NT2/D1 (cell line): Measurements from ENCODE around the gene C9orf78.

Source experiments
- SUZ12 ChIP-seq: IDR thresholded peaks from 2 replicates; pipeline ENCODE4 v1.6.1; 2011; ENCODE audit not compliant: insufficient read length, insufficient read depth; ENCODE audit errors: extremely low read depth
- YY1 ChIP-seq: IDR thresholded peaks from 2 replicates; pipeline ENCODE4 v1.6.1; 2011; ENCODE audit not compliant: insufficient read length, insufficient read depth

GRCh38 chr9:129810788-129811187 is 24.3 kb downstream of the C9orf78 start:
- TF ChIP-seq SUZ12 (no peak), YY1 (no peak)
